Measurements from ENCODE around the gene PLD2. TPM values are rescaled to one million over a fixed set of nuclear protein-coding genes. Genes with fewer than 3 reads are reported as not detected.

PLD2 gene
- total and polyA plus RNA-seq, 7 donors: 2.4 to 7.5 (median 3.8) TPM

DNA sequence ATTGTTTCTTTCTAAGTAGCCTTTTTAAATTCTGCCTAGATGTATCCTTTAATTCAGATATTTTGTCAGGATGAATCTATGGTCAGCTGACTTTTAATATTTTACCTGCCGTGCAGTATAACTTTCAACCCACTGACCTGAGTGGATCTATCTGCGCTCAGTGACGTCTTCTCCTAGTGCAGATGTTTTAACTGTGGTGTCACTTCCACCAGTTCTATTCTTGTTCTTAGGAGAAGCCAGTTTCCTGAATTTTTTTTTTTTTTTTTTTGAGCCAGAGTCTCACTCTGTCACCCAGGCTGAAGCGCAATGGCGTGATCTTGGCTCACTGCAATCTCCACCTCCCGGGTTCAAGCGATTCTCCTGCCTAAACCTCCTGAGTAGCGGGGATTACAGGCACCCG lies 40.2 kb upstream of the PLD2 start:
- Histone ChIP-seq H3K27me3 (ENCODE audit: insufficient read depth in 3 of 3, low read length in 2 of 3) (peaks cover 0 to 7% (median 0%) of the 10 kb centered on the region in 3 donors), H3K4me1 (no peaks in the 10 kb centered on the region), H3K4me3 (no peak overlapping the region), H3K9me3 (no peaks in the 10 kb centered on the region), H3K36me3 (ENCODE audit: insufficient read depth in 1 of 2, low read depth in 1 of 2) (no peaks in the 10 kb centered on the region), H3K27ac (no peak overlapping the region)
- 75 to 79% (median 78%) methylated on average over 9 of the region's 9 CpGs for WGBS, 3 donors
- intact Hi-C loops (cut with DNase I): no loop called here
- TF ChIP-seq, protein P1, sequence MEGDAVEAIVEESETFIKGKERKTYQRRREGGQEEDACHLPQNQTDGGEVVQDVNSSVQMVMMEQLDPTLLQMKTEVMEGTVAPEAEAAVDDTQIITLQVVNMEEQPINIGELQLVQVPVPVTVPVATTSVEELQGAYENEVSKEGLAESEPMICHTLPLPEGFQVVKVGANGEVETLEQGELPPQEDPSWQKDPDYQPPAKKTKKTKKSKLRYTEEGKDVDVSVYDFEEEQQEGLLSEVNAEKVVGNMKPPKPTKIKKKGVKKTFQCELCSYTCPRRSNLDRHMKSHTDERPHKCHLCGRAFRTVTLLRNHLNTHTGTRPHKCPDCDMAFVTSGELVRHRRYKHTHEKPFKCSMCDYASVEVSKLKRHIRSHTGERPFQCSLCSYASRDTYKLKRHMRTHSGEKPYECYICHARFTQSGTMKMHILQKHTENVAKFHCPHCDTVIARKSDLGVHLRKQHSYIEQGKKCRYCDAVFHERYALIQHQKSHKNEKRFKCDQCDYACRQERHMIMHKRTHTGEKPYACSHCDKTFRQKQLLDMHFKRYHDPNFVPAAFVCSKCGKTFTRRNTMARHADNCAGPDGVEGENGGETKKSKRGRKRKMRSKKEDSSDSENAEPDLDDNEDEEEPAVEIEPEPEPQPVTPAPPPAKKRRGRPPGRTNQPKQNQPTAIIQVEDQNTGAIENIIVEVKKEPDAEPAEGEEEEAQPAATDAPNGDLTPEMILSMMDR (IDR thresholded peaks at IDR 0.05): no peak
- ATAC-seq (no peak), DNase-seq (no peak)

DNA sequence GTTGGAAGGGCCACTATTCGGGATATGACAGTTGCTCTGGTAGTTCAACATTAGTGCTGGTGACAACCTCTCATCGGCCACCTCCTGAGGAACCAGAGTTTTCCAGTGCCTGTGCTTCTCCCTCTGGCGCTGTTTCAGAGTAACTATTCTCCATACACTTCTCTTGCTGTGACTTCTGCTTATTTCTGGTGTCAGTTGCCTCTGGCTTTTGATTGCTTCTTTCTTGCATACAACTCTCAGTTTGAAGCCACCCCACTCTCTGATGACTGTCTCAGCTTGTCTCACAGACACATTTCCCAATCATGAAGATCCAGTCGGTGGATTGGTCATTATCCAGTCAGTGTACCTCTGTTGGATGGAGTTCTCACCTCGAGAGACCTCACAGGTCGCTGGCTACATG lies 38.7 kb upstream of the PLD2 start:
- 78 to 81% (median 80%) methylated on average over 6 of the region's 6 CpGs for WGBS, 3 donors
- intact Hi-C loops (cut with DNase I): no loop called here
- TF ChIP-seq, protein P1 (IDR thresholded peaks at IDR 0.05): no peak
- Histone ChIP-seq H3K27me3 (ENCODE audit: insufficient read depth in 3 of 3, low read length in 2 of 3) (peaks cover 0 to 13% (median 3%) of the 10 kb centered on the region in 3 donors), H3K4me1 (no peaks in the 10 kb centered on the region), H3K27ac (no peak overlapping the region), H3K36me3 (ENCODE audit: insufficient read depth in 1 of 2, low read depth in 1 of 2) (no peaks in the 10 kb centered on the region), H3K9me3 (no peaks in the 10 kb centered on the region), H3K4me3 (no peak overlapping the region)
- DNase-seq (no peak), ATAC-seq (no peak)

DNA sequence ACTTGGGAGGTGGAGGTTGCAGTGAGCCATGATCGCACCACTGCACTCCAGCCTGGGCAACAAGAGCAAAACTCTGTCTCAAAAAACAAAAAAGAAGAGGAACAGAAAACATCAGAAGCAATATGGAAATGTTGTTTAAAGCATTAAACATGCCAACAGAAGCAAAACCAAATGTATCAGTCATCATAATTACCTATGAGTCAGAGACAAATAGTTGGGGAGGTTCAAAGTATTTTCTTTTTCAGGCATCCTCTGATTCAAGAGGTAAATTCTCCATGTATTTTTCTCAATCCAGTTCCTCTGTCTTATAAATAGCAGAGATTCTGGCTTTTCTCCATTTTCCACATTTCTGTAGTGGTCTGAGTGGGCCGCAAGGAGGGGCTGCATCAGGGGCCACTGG lies 37.3 kb upstream of the PLD2 start:
- intact Hi-C loops (cut with DNase I): no loop called here
- Histone ChIP-seq H3K9me3 (no peaks in the 10 kb centered on the region), H3K36me3 (ENCODE audit: insufficient read depth in 1 of 2, low read depth in 1 of 2) (no peaks in the 10 kb centered on the region), H3K27me3 (ENCODE audit: insufficient read depth in 3 of 3, low read length in 2 of 3) (peaks cover 0 to 25% (median 3%) of the 10 kb centered on the region in 3 donors), H3K4me3 (no peak overlapping the region), H3K4me1 (no peaks in the 10 kb centered on the region), H3K27ac (no peak overlapping the region)
- TF ChIP-seq, protein P1 (IDR thresholded peaks at IDR 0.05): no peak
- DNase-seq: no peak
- WGBS, 3 donors: 91 to 94% (median 93%) methylated on average over 2 of the region's 2 CpGs
- ATAC-seq: no peak

DNA sequence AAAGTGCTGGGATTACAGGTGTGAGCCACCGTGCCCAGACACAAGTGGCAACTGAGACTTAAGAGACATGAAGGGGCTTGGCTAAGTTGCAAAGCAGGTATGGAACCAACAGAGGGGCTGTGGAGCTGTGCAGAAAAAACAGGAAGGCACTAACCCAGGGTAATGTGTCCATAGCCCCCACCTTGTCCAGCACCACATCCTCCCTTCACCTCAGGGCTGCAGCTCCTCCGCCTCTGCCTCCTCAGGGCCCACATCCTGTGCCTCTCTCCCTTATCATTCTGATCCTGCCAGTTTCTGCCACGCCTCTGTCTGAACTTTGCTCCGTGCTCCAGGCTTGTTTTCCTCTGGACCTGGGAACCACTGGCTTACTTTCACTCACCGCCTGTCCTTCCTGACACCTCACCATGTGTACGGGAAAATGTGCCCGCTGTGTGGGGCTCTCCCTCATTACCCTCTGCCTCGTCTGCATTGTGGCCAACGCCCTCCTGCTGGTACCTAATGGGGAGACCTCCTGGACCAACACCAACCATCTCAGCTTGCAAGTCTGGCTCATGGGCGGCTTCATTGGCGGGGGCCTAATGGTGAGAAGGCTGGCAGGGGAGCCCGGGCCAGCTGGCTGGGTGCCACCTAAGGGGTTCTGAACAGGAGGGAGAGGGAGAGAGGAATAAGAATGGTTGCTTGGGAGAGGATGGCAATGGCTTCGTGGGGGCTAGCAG lies 35.3 kb upstream of the PLD2 start, which contains the start of gene TM4SF5:
TSS of gene TM4SF5 (plus strand) at position 368 of the 716 bp plus-strand sequence. CDS start at position 405, 37 bp downstream.
- H3K27me3 ChIP-seq (ENCODE audit: insufficient read depth in 3 of 3, low read length in 2 of 3): peaks cover 0 to 25% (median 3%) of the 10 kb centered on the region in 3 donors

More for the DNA sequence above, 35.3 kb upstream of the PLD2 start, which contains the start of gene TM4SF5:
- intact Hi-C loops (cut with DNase I): no loop called here
- H3K4me1 ChIP-seq: no peaks in the 10 kb centered on the region
- TF ChIP-seq, protein P1 (IDR thresholded peaks at IDR 0.05): no peak
- H3K4me3 ChIP-seq: no peak within 1 kb of the TSS
- H3K27ac ChIP-seq: no peak within 1 kb of the TSS
- ATAC-seq (no peak), DNase-seq (no peak)
- whole genome bisulfite sequencing, 3 donors: 39 to 41% (median 39%) methylated on average over 13 of the region's 13 CpGs
- H3K36me3 ChIP-seq (ENCODE audit: insufficient read depth in 1 of 2, low read depth in 1 of 2): no peaks in the 10 kb centered on the region
- H3K9me3 ChIP-seq: no peaks in the 10 kb centered on the region
